ENCODE results near the gene ZNF701. TPM values are rescaled to one million over a fixed set of nuclear protein-coding genes. Genes with fewer than 3 reads are reported as not detected.
"Not testable (repeated sequence)": the region's sequence is repeated elsewhere in the genome, so short reads cannot be mapped to it uniquely, and the experiment has no call there.

The ZNF701 gene
- total RNA-seq, 6 donors from 2014 or later = 6.8 to 25.3 (median 16.0) TPM

DNA sequence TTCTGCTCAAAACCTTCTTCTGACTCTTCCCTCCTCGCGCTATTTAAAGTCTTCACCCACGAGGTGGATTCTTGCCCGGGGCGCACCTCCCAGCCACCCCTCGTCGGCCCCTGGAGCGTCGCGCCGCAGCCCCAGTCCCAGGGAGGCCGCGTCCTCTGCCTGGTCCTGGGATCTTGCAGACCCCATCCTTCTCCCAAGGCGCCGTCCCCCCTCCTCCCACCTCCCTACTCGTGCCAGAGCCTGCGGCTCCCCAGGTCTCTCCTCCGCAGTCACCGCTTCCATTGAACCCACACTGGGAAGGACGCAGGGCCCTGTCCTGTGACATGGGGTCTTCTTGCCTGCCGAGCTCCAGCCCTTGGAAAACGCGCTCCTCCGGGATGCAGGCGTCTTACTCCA lies 42.1 kb upstream of the ZNF701 start:
- 2 to 4% methylated on average over 10 to 23 of the region's 25 CpGs for WGBS, 2 donors
- H3K27ac ChIP-seq = peak overlapping the region; percentile 88 to 95 (median 89)
- DNase-seq (peak in 1 of 2 donors; percentile 77), ATAC-seq (ENCODE audit: low FRiP score in 2 of 2) (peak; percentile 21 to 41)
- peaks cover 10 to 18% (median 13%) of the 10 kb centered on the region in 4 donors for H3K4me1 ChIP-seq
- peak overlapping the region; percentile 76 to 81 (median 77) for H3K4me3 ChIP-seq
- H3K27me3 ChIP-seq = no peaks in the 10 kb centered on the region
- H3K9me3 ChIP-seq = peaks cover 0 to 5% (median 1%) of the 10 kb centered on the region in 4 donors
- peaks cover 0 to 4% (median under 1%) of the 10 kb centered on the region in 4 donors for H3K36me3 ChIP-seq
- TF ChIP-seq, protein P1, sequence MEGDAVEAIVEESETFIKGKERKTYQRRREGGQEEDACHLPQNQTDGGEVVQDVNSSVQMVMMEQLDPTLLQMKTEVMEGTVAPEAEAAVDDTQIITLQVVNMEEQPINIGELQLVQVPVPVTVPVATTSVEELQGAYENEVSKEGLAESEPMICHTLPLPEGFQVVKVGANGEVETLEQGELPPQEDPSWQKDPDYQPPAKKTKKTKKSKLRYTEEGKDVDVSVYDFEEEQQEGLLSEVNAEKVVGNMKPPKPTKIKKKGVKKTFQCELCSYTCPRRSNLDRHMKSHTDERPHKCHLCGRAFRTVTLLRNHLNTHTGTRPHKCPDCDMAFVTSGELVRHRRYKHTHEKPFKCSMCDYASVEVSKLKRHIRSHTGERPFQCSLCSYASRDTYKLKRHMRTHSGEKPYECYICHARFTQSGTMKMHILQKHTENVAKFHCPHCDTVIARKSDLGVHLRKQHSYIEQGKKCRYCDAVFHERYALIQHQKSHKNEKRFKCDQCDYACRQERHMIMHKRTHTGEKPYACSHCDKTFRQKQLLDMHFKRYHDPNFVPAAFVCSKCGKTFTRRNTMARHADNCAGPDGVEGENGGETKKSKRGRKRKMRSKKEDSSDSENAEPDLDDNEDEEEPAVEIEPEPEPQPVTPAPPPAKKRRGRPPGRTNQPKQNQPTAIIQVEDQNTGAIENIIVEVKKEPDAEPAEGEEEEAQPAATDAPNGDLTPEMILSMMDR (IDR thresholded peaks at IDR 0.05) = no peak
- TF ChIP-seq POLR2A (IDR thresholded peaks at IDR 0.05) (no peak), EP300 (IDR thresholded peaks at IDR 0.05) (no peak), POLR2AphosphoS5 (IDR thresholded peaks at IDR 0.05) (no peak)

DNA sequence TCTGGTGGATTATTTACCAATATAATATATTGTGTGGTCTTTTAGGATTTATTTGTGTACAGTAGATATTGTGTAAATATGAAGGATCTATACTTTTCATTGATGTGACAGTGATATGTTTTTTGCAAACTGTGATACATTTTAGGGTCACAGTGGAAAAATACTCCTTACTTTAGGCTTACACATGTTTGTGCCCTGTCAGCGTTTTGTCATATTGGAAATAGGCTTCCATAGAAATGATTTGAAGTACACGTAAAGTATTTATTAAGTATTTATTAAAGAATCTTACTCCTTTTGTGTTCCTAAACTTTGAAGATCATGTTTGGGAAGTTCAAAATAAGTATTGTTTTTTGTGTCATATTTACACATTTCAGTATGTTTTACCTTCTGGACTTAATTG lies 37.6 kb upstream of the ZNF701 start:
- H3K27me3 ChIP-seq = no peaks in the 10 kb centered on the region
- ATAC-seq (ENCODE audit: low FRiP score in 2 of 2) = no peak
- no peak overlapping the region for H3K4me3 ChIP-seq
- peaks cover 10 to 18% (median 15%) of the 10 kb centered on the region in 4 donors for H3K4me1 ChIP-seq
- TF ChIP-seq POLR2AphosphoS5 (IDR thresholded peaks at IDR 0.05) (no peak), POLR2A (IDR thresholded peaks at IDR 0.05) (no peak), EP300 (IDR thresholded peaks at IDR 0.05) (no peak)
- TF ChIP-seq, protein P1 (IDR thresholded peaks at IDR 0.05) = no peak
- DNase-seq = no peak
- peaks cover 2 to 13% (median 4%) of the 10 kb centered on the region in 4 donors for H3K36me3 ChIP-seq
- H3K9me3 ChIP-seq = peaks cover 0 to 8% (median 4%) of the 10 kb centered on the region in 4 donors
- no peak overlapping the region for H3K27ac ChIP-seq
- WGBS, 2 donors = 93 to 98% methylated on average over 1 to 2 of the region's 2 CpGs

DNA sequence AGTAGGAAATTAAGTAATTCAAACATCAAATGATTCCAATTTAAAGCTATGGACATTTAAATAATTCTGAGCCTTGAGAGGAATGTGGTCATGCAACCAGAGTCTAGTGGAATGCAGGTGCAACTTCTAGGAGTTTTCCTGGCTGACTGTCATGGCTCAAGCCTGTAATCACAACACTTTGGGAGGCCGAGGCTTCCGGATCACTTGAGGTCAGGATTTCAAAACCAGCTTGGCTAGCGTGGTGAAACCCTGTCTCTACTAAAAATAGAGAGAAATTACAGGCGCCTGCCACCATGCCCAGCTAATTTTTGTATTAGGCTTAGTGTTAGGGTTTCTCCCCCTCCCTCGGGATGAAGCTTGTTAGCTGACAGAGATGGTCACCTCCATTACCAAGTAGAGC lies 36.2 kb upstream of the ZNF701 start:
- Histone ChIP-seq H3K4me3 (no peak overlapping the region), H3K36me3 (peaks cover 2 to 13% (median 4%) of the 10 kb centered on the region in 4 donors), H3K9me3 (peaks cover 0 to 8% (median 4%) of the 10 kb centered on the region in 4 donors), H3K27me3 (no peaks in the 10 kb centered on the region), H3K4me1 (peaks cover 1 to 7% (median 6%) of the 10 kb centered on the region in 4 donors), H3K27ac (no peak overlapping the region)
- TF ChIP-seq POLR2AphosphoS5 (IDR thresholded peaks at IDR 0.05) (no peak), POLR2A (IDR thresholded peaks at IDR 0.05) (no peak), EP300 (IDR thresholded peaks at IDR 0.05) (peak in 1 of 4 donors; percentile 14)
- TF ChIP-seq, protein P1 (IDR thresholded peaks at IDR 0.05) = no peak
- 56 to 65% methylated on average over 4 to 5 of the region's 5 CpGs for WGBS, 2 donors
- ATAC-seq (ENCODE audit: low FRiP score in 2 of 2) (no peak), DNase-seq (peak in 1 of 2 donors; percentile 42)

DNA sequence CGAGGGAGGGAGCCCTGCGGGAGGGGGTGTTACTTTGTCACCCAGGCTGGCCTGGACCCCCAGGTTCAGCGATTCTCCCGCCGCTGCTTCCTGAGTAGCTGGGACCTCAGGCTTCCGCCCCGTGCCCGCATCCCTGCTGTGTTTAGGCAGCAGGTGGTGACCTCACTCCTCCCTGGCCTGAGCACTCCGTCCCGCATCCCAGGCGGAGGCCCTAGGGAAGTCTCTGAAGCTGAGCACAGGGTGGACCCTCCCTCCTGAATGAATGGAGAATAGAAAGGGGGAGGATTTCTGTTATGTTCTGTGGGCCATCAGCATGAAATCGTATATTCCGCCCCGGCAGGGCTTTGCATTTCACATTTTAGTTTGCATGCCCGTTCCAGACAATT lies 34.7 kb upstream of the ZNF701 start:
- not testable (repeated sequence) for H3K4me1 ChIP-seq; ATAC-seq (ENCODE audit: low FRiP score in 2 of 2); H3K27me3 ChIP-seq
- peak overlapping the region; percentile 69 to 80 (median 78) for H3K27ac ChIP-seq
- DNase-seq = peak in 1 of 2 donors; percentile 50
- H3K4me3 ChIP-seq = peak overlapping the region; percentile 41 to 61 (median 58)
- peaks cover 2 to 17% (median 4%) of the 10 kb centered on the region in 4 donors for H3K36me3 ChIP-seq
- WGBS, 2 donors = 8 to 12% methylated on average over 9 to 15 of the region's 15 CpGs
- H3K9me3 ChIP-seq = peaks cover 0 to 16% (median 7%) of the 10 kb centered on the region in 4 donors

DNA sequence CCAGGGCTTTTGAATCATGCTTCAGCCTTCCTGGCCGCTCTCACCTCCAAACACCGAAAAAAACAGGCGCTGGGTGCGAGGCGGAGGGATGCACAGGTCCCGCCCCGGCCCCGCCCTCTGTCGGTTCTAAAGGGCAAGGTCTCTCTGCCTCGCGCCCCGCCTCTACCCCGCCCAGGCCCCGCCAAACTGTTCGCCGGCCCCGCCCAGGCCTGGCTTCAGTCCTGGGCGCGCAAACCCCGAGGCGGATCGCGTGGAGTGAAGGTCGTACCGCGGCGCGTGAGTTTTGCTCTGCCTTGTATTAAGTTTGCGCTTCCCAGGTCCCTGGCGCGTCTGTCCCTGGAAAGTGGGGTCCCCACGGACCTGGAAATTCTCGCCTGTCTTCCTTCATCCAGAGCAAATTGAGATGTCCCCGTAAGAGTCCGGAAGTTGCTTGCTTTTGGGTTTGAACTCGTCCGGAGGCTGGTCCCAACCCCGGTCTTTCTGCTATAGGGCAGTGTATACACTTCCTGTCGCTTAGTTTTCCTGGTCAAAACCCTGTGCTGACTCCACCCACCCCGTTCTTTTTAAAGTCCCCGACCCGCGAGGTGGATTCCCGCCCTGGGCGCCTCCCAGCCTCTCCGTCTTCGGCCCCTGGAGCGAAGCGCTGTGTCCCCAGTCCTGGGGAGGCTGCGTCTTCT lies 34.2 kb upstream of the ZNF701 start:
- H3K27me3 ChIP-seq = no peaks in the 10 kb centered on the region
- ATAC-seq (ENCODE audit: low FRiP score in 2 of 2) (peak; percentile 95 to 99), DNase-seq (peak; percentile 87 to 96)
- peaks cover 0 to 5% (median 4%) of the 10 kb centered on the region in 4 donors for H3K4me1 ChIP-seq
- 16 to 21% methylated on average over 20 to 37 of the region's 50 CpGs for WGBS, 2 donors
- H3K27ac ChIP-seq = peak overlapping the region; percentile 69 to 80 (median 78)
- peak; percentile 40 to 53 for TF ChIP-seq POLR2AphosphoS5 (IDR thresholded peaks at IDR 0.05)
- TF ChIP-seq, protein P1 (IDR thresholded peaks at IDR 0.05) = peak in 3 of 6 experiments; percentile 11 to 27 (median 15)
- TF ChIP-seq POLR2A (IDR thresholded peaks at IDR 0.05) = peak in 2 of 4 donors; percentile 22 to 45
- TF ChIP-seq EP300 (IDR thresholded peaks at IDR 0.05) = no peak
- H3K36me3 ChIP-seq = peaks cover 2 to 17% (median 4%) of the 10 kb centered on the region in 4 donors
- peaks cover 0 to 21% (median 10%) of the 10 kb centered on the region in 4 donors for H3K9me3 ChIP-seq
- peak overlapping the region; percentile 41 to 61 (median 58) for H3K4me3 ChIP-seq

Measured in upper lobe of left lung (tissue), 6 donors.